Panc1 (cell line): ENCODE measurements around the gene DEUP1. TPM values are rescaled to one million over a fixed set of nuclear protein-coding genes. Genes with fewer than 3 reads are reported as not detected.

Source experiments
- ATAC-seq: fragments of 200-7000 bp; cut with Tn5 transposase; 2 replicates; pipeline ENCODE4 v1.9.1; 2020; ENCODE audit warnings: mild to moderate bottlenecking, moderate library complexity
- BruUV-seq: library from RNA; stranded (reverse); fragments of 400-500 nt; replicated peaks from 2 replicates; lab custom pipeline; 2021; lab: Mats Ljungman, UMichigan
- CTCF ChIA-PET: fragments of 300-600 bp; sonication (Branson Sonifier 250); formaldehyde crosslinking; loops from one replicate; lab custom pipeline; 2022; ENCODE audit warnings: antibody characterized with exemption; lab: Charles Lee
- POLR2A ChIA-PET: fragments of 300-600 bp; sonication (Branson Sonifier 250); formaldehyde crosslinking; loops from one replicate; lab custom pipeline; 2022; ENCODE audit warnings: antibody characterized with exemption; lab: Charles Lee
- DNase-seq: peaks from one replicate; pipeline ENCODE4 v3.0.0-alpha.2; 2010; ENCODE audit warnings: low read depth, low spot score
- H3K27ac ChIP-seq: 2 replicates; pipeline ENCODE4 v1.5.1; 2011; ENCODE audit warnings: mild to moderate bottlenecking, low read length, inconsistent platforms
- H3K27me3 ChIP-seq: fragments of 200-500 bp; sonication (Bioruptor generic); 2 replicates; pipeline ENCODE4 v1.6.0; 2014; ENCODE audit warnings: low read length, inconsistent platforms; ENCODE audit not compliant: control insufficient read depth, insufficient read depth
- H3K36me3 ChIP-seq: fragments of 200-500 bp; sonication (Bioruptor generic); 2 replicates; pipeline ENCODE4 v1.5.1; 2014; ENCODE audit warnings: inconsistent platforms, mild to moderate bottlenecking, low read length, moderate library complexity; ENCODE audit not compliant: control insufficient read depth, insufficient read depth
- H3K4me1 ChIP-seq: 2 replicates; pipeline ENCODE4 v1.5.1; 2011; ENCODE audit warnings: inconsistent platforms, mild to moderate bottlenecking, low read length, moderate library complexity; ENCODE audit not compliant: control insufficient read depth, insufficient read depth
- H3K4me3 ChIP-seq, 2 experiments: 2 replicates each; pipeline ENCODE4 v1.5.1; 2011 to 2012; ENCODE audit warnings: low read depth in 2 of 2, low read length in 2 of 2, mild to moderate bottlenecking in 2 of 2, inconsistent platforms in 1 of 2, moderate library complexity in 1 of 2
- H3K9me3 ChIP-seq: fragments of 200-500 bp; sonication (Bioruptor generic); 2 replicates; pipeline ENCODE4 v1.5.1; 2014; ENCODE audit warnings: low read depth, mild to moderate bottlenecking, inconsistent platforms, low read length, moderate library complexity; ENCODE audit not compliant: control insufficient read depth, insufficient read depth
- POLR2AphosphoS5 ChIP-seq: IDR thresholded peaks from 2 replicates; pipeline ENCODE4 v1.6.1; 2012; ENCODE audit warnings: mild to moderate bottlenecking, low read depth, low read length, moderate library complexity
- SIN3A ChIP-seq: IDR thresholded peaks from 2 replicates; pipeline ENCODE4 v1.6.1; 2012; ENCODE audit warnings: low read depth, mild to moderate bottlenecking, low read length, moderate library complexity, borderline replicate concordance; ENCODE audit not compliant: insufficient read depth
- TCF7L2 ChIP-seq: IDR thresholded peaks from 2 replicates; pipeline ENCODE4 v1.6.1; 2011; ENCODE audit warnings: mild to moderate bottlenecking, low read depth, low read length, inconsistent platforms
- in situ Hi-C: cut with HindIII; loops from 2 replicates; pipeline ENCODE4 v1.10.0; 2016; ENCODE audit warnings: low sequenced_read_pairs, low pct_unique_long_range_greater_than_20kb
- intact Hi-C: fragments of 100-400 bp; cut with micrococcal nuclease; formaldehyde crosslinking; loops from one replicate; pipeline ENCODE4 v1.10.0; 2022; ENCODE audit not compliant: unreplicated experiment
- total RNA-seq: library from RNA; stranded (reverse); gene quantifications from one replicate; pipeline ENCODE4 v1.2.1, GENCODE V29; 2021; ENCODE audit not compliant: unreplicated experiment
- TF ChIP-seq, protein P1 (sequence below): fragments of 450-650 bp; IDR thresholded peaks from 2 replicates; pipeline ENCODE4 v1.5.1; 2017; ENCODE audit warnings: mild to moderate bottlenecking
- TF ChIP-seq, protein P2 (sequence below), 2 experiments: IDR thresholded peaks; 2 replicates each; pipeline ENCODE4 v1.6.1; 2011 to 2012; ENCODE audit warnings: low read depth in 2 of 2, control low read depth in 1 of 2, low read length in 1 of 2, mild to moderate bottlenecking in 1 of 2, moderate library complexity in 1 of 2; ENCODE audit not compliant: insufficient read depth in 1 of 2

Gene DEUP1
- total RNA-seq, 1 experiment from 2014 or later: not detected

GRCh38 chr11:93359396-93359795 lies 28.9 kb downstream of the DEUP1 start:
- in situ Hi-C loops (no loop called here), intact Hi-C loops (no loop called here)
- DNase-seq: no peak
- Histone ChIP-seq H3K4me3 (no peak overlapping the region), H3K36me3 (no peaks in the 10 kb centered on the region), H3K4me1 (no peaks in the 10 kb centered on the region), H3K27me3 (no peaks in the 10 kb centered on the region), H3K9me3 (no peaks in the 10 kb centered on the region), H3K27ac (no peak overlapping the region)
- no TSS peak for BruUV-seq
- ChIA-PET CTCF (interaction anchor here (0.7 kb wide), 1 partner anchor 138 kb away, joined by 3 read pairs; no protein-coding TSS in a partner anchor), POLR2A (no interaction called here)
- TF ChIP-seq POLR2AphosphoS5 (no peak), TCF7L2 (no peak), SIN3A (no peak)
- TF ChIP-seq, protein P1, sequence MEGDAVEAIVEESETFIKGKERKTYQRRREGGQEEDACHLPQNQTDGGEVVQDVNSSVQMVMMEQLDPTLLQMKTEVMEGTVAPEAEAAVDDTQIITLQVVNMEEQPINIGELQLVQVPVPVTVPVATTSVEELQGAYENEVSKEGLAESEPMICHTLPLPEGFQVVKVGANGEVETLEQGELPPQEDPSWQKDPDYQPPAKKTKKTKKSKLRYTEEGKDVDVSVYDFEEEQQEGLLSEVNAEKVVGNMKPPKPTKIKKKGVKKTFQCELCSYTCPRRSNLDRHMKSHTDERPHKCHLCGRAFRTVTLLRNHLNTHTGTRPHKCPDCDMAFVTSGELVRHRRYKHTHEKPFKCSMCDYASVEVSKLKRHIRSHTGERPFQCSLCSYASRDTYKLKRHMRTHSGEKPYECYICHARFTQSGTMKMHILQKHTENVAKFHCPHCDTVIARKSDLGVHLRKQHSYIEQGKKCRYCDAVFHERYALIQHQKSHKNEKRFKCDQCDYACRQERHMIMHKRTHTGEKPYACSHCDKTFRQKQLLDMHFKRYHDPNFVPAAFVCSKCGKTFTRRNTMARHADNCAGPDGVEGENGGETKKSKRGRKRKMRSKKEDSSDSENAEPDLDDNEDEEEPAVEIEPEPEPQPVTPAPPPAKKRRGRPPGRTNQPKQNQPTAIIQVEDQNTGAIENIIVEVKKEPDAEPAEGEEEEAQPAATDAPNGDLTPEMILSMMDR: no peak
- TF ChIP-seq, protein P2, sequence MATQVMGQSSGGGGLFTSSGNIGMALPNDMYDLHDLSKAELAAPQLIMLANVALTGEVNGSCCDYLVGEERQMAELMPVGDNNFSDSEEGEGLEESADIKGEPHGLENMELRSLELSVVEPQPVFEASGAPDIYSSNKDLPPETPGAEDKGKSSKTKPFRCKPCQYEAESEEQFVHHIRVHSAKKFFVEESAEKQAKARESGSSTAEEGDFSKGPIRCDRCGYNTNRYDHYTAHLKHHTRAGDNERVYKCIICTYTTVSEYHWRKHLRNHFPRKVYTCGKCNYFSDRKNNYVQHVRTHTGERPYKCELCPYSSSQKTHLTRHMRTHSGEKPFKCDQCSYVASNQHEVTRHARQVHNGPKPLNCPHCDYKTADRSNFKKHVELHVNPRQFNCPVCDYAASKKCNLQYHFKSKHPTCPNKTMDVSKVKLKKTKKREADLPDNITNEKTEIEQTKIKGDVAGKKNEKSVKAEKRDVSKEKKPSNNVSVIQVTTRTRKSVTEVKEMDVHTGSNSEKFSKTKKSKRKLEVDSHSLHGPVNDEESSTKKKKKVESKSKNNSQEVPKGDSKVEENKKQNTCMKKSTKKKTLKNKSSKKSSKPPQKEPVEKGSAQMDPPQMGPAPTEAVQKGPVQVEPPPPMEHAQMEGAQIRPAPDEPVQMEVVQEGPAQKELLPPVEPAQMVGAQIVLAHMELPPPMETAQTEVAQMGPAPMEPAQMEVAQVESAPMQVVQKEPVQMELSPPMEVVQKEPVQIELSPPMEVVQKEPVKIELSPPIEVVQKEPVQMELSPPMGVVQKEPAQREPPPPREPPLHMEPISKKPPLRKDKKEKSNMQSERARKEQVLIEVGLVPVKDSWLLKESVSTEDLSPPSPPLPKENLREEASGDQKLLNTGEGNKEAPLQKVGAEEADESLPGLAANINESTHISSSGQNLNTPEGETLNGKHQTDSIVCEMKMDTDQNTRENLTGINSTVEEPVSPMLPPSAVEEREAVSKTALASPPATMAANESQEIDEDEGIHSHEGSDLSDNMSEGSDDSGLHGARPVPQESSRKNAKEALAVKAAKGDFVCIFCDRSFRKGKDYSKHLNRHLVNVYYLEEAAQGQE (IDR thresholded peaks at IDR 0.05; ENCODE audit: insufficient read depth in 1 of 2, low read depth in 2 of 2, low read length in 1 of 2): no peak
- no peak for ATAC-seq

DNA sequence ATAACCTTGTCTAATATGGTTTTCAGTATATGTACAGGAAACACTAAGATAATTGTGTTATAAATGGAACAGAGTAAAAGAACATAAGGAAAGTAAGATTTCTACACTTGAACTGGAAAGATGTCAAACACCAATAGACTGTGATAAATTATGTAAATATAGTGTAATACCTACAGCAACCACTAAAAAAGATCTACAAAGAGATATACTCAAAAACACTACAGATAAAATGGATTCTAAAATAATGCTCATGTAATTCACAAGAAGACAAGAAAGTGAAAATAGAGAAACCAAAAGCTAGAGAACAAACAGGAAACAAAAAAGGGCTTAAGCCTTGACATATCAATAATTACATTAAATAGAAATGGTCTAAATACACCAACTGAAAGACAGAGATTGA lies 30.9 kb downstream of the DEUP1 start:
- TF ChIP-seq, protein P2 (IDR thresholded peaks at IDR 0.05; ENCODE audit: insufficient read depth in 1 of 2, low read depth in 2 of 2, low read length in 1 of 2): no peak
- TF ChIP-seq POLR2AphosphoS5: no peak
- no peak for TF ChIP-seq TCF7L2
- TF ChIP-seq SIN3A: no peak
- TF ChIP-seq, protein P1: no peak
- Histone ChIP-seq H3K4me3 (no peak overlapping the region), H3K4me1 (no peaks in the 10 kb centered on the region), H3K9me3 (no peaks in the 10 kb centered on the region), H3K27ac (no peak overlapping the region), H3K36me3 (no peaks in the 10 kb centered on the region), H3K27me3 (no peaks in the 10 kb centered on the region)
- ChIA-PET POLR2A (no interaction called here), CTCF (no interaction called here)
- ATAC-seq: no peak
- no peak for DNase-seq
- intact Hi-C loops (no loop called here), in situ Hi-C loops (no loop called here)
- no TSS peak for BruUV-seq
